ENCODE measurements around the gene EEF2KMT. TPM values are rescaled to one million over a fixed set of nuclear protein-coding genes. Genes with fewer than 3 reads are reported as not detected.

Gene EEF2KMT
- total and polyA plus RNA-seq, 2 of the 13 experiments (the other 11 are each of a cell fraction or from before 2014, with no cell fraction given), result 10.7 to 26.9 TPM

GRCh38 chr16:5056352-5056751 is 41.2 kb downstream of the EEF2KMT start (continued):
- TF ChIP-seq ZBTB7B (CRISPR knock-in tag; IDR thresholded peaks at IDR 0.05) (peak; percentile 34; the same call in 1 of the 2 replicates), ZNF317 (CRISPR knock-in tag; IDR thresholded peaks at IDR 0.05) (no peak), RAD21 (CRISPR knock-in tag; IDR thresholded peaks at IDR 0.05) (peak; percentile 87), GATAD2A (CRISPR knock-in tag; IDR thresholded peaks at IDR 0.05) (no peak), ARID2 (CRISPR knock-in tag; IDR thresholded peaks at IDR 0.05; ENCODE audit: borderline replicate concordance) (no peak), ZNF230 (CRISPR knock-in tag; IDR thresholded peaks at IDR 0.05) (peak; percentile 80; the same call in 1 of the 2 replicates), PAX8 (CRISPR knock-in tag; IDR thresholded peaks at IDR 0.05; ENCODE audit: borderline replicate concordance) (no peak), ZNF318 (CRISPR knock-in tag; IDR thresholded peaks at IDR 0.05) (no peak), ZNF687 (CRISPR knock-in tag; IDR thresholded peaks at IDR 0.05) (peak; percentile 35), ZNF724P (CRISPR knock-in tag; IDR thresholded peaks at IDR 0.05; ENCODE audit: borderline replicate concordance) (no peak), CREB3 (CRISPR knock-in tag; IDR thresholded peaks at IDR 0.05) (no peak), NKX3-1 (CRISPR knock-in tag; IDR thresholded peaks at IDR 0.05) (0 out of 2 replicates have a peak, but pooled peaks have one; percentile 60), SOX13 (IDR thresholded peaks at IDR 0.05) (no peak), SOX13 (CRISPR knock-in tag; conservative IDR thresholded peaks at IDR 0.05 in 1 of 2, IDR thresholded peaks at IDR 0.05 in 1 of 2) (no peak), ZNF24 (IDR thresholded peaks at IDR 0.05) (no peak), ZNF263 (CRISPR knock-in tag; IDR thresholded peaks at IDR 0.05) (0 out of 2 replicates have a peak, but pooled peaks have one; percentile 50), ZNF460 (CRISPR knock-in tag; IDR thresholded peaks at IDR 0.05; ENCODE audit: borderline replicate concordance) (no peak), ZFY (CRISPR knock-in tag; IDR thresholded peaks at IDR 0.05) (0 out of 2 replicates have a peak, but pooled peaks have one; percentile 32), NFKB2 (CRISPR knock-in tag; IDR thresholded peaks at IDR 0.05; ENCODE audit: borderline replicate concordance) (peak; percentile 53; the same call in 1 of the 2 replicates)
